Cardiac muscle cell (in vitro differentiated cells and primary cell): ENCODE data around the gene NAT9. TPM values are rescaled to one million over a fixed set of nuclear protein-coding genes. Genes with fewer than 3 reads are reported as not detected.

Experiments used
- DNase-seq, 2 donors: peaks; one replicate each; pipeline versions ENCODE4 v3.0.0 to v3.0.0-alpha.2; 2010 to 2017; ENCODE audit warnings: low read depth in 1 of 2, low spot score in 1 of 2
- H3K27ac ChIP-seq: fragments of 200-600 bp; sonication (generic); 2 replicates; pipeline ENCODE4 v1.5.1; 2016
- H3K27me3 ChIP-seq: fragments of 200-600 bp; sonication (generic); 2 replicates; pipeline ENCODE4 v1.6.0; 2016; ENCODE audit warnings: control low read depth
- H3K36me3 ChIP-seq: fragments of 200-600 bp; sonication (generic); 2 replicates; pipeline ENCODE4 v1.5.1; 2016; ENCODE audit warnings: control low read depth
- H3K4me1 ChIP-seq: fragments of 200-600 bp; sonication (generic); 2 replicates; pipeline ENCODE4 v1.8.1; 2017; ENCODE audit warnings: low read depth, mild to moderate bottlenecking, mixed run types
- H3K4me3 ChIP-seq: fragments of 200-600 bp; sonication (generic); 2 replicates; pipeline ENCODE4 v1.5.1; 2016; ENCODE audit warnings: mild to moderate bottlenecking
- H3K9me3 ChIP-seq: fragments of 200-600 bp; sonication (generic); 2 replicates; pipeline ENCODE4 v1.5.1; 2017; ENCODE audit warnings: low read depth, mild to moderate bottlenecking, control low read depth
- polyA plus RNA-seq: library from polyadenylated mRNA; unstranded; fragments of >200 nt; fragmentation: Nextera tagmentation; extraction: Ambion mirVana; gene quantifications from 2 replicates; pipeline ENCODE4 v1.2.1, GENCODE V29; 2016
- total RNA-seq: library from RNA; depleted of rRNA; stranded (reverse); fragments of >200 nt; gene quantifications from 2 replicates; pipeline ENCODE4 v1.2.3, GENCODE V29; 2016
- TF ChIP-seq, protein P1 (sequence below): IDR thresholded peaks from 2 replicates; pipeline ENCODE4 v1.5.1; 2012; ENCODE audit warnings: low read depth, mild to moderate bottlenecking, low read length

Gene NAT9
- total and polyA plus RNA-seq, 2 experiments from 2014 or later: 56.2 to 73.1 TPM

DNA sequence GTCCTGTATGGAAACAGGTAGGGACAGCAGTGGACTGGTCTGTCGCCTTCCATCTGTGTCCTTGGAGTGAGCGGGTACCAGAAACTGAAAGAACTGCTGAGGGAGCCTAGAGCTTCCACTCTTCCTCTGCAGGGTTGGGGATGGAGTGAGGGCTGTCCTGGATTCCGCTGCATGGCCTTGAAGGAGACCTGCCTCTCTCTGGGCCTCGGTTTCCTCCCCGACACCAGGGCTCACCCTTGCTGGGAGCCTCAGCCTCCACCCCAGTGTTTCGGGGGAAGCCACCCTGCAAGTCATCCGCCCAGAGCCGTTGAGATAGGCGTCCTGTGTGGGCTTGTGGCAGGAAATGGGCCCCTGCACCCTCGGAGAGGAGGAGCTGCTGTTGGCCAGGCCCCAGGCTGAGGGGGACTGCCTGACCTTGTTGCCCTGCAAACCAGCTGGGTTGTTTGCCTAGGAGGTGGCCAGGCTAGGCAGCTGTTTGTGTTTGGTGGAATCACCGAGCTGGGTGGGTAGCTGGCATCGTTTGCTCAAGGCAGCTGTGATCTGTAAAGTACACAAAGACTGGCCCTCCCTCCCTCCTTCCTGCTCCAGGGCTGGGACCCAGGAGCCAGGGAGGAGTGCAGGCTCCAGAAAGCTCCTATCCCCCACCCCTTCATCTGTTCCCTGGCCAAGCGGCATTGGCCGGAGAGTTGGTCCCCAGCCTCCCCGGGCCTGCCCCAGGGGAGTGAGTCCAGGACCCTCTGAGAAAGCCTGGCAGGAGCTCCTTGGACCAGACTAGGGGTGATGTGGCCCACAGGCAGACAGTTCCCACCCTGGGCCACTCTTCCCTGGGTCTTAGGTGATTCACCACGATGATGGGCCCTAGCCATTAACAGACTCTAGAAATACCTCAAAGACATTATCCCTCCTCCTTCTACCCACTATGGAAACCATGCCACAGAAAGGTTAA, 37.8 kb downstream of the NAT9 start:
- H3K27me3 ChIP-seq: peaks cover 49% of the 10 kb centered on the region

DNA sequence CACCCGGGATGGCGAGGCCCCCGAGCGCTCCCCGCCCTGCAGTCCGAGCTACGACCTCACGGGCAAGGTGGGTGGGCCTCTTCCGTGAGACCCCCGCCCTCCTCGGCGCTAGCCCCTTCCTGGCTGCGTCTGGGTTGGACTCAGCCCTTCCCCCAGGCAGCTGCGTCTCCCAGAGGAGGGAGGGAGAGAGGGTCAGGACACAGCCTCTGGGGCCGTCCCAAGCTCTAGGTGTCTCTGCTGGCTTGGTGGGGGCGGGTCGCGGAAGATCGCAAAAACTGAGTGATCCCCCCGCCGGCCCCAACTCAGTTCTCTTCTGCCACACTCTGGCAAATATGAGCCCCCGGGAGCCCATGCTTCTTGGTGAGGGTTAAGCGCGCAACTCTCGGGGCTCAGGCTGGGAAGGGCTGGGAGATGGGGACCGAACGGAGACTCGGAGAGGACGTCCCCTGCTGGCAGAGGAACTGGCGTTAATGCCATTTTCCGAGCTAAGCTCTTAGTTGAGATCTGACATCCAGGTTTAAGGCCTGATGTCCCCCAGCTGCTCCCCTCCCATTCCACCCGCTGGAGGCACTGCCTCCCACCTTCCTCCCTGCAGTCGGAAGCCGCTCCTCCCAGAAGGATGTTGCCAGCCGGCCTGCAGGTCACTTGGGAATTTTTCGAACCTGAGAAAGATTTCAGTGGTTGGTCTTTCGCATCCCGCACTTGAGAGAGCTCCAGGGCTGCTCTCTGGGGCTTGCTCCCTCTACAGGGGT, 38.7 kb downstream of the NAT9 start:
- H3K4me1 ChIP-seq: no peaks in the 10 kb centered on the region
- H3K27ac ChIP-seq: no peak overlapping the region
- peaks cover 49% of the 10 kb centered on the region for H3K27me3 ChIP-seq
- TF ChIP-seq, protein P1, sequence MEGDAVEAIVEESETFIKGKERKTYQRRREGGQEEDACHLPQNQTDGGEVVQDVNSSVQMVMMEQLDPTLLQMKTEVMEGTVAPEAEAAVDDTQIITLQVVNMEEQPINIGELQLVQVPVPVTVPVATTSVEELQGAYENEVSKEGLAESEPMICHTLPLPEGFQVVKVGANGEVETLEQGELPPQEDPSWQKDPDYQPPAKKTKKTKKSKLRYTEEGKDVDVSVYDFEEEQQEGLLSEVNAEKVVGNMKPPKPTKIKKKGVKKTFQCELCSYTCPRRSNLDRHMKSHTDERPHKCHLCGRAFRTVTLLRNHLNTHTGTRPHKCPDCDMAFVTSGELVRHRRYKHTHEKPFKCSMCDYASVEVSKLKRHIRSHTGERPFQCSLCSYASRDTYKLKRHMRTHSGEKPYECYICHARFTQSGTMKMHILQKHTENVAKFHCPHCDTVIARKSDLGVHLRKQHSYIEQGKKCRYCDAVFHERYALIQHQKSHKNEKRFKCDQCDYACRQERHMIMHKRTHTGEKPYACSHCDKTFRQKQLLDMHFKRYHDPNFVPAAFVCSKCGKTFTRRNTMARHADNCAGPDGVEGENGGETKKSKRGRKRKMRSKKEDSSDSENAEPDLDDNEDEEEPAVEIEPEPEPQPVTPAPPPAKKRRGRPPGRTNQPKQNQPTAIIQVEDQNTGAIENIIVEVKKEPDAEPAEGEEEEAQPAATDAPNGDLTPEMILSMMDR: peak; percentile 54
- H3K36me3 ChIP-seq: no peaks in the 10 kb centered on the region
- DNase-seq: peak; percentile 51 to 55
- no peaks in the 10 kb centered on the region for H3K9me3 ChIP-seq
- H3K4me3 ChIP-seq: peak overlapping the region; percentile 14

More for the DNA sequence above, 37.8 kb downstream of the NAT9 start:
- Histone ChIP-seq H3K9me3 (no peaks in the 10 kb centered on the region), H3K27ac (no peak overlapping the region), H3K4me3 (no peak overlapping the region), H3K4me1 (no peaks in the 10 kb centered on the region), H3K36me3 (no peaks in the 10 kb centered on the region)
- TF ChIP-seq, protein P1: no peak
- DNase-seq: peak in 1 of 2 donors; percentile 39

DNA sequence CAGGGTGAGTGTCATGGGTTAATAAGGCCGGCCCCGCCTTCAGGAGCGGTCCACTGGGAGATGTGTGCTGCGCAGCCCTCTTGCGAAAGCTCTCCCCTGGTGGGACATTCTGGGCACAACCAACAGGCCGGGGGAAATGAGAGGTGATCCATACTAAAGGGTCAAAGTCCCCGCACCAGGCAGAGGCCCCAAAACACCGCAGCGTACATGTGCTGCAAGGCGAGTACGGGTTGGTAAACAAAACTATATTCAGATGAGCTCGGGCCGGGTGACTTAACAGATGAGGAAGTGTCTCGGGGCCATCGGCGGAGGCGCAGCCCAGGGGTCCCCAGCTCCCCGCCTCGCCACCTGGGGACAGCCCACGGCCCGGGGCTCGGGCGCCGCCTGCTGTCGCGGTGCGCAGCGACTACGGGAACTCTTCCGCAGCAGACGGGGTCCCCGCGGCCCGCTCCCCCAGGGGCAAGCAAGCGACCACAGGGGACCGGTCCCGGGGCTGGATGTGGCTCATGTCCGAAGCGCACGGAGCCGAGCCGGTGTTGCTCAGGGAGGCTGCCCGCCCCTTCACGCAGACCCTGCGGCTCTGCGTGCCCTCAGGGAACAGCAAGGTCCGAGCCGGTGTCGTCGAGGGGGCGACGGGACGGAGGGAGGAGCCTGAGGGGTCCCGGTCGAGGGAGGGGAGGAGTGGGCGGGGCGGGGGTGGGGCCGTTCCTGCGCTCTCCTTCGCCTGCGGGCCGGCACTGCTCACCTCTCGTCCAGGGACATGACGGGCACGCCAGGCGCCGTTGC, 39.4 kb downstream of the NAT9 start, which contains the start of gene RAB37:
TSS of gene RAB37 (plus strand) at position 744 of the 786 bp plus-strand sequence. CDS start at position 761, 17 bp downstream.
- no peaks in the 10 kb centered on the region for H3K36me3 ChIP-seq
- no peaks in the 10 kb centered on the region for H3K9me3 ChIP-seq
- no peaks in the 10 kb centered on the region for H3K4me1 ChIP-seq
- peaks cover 49% of the 10 kb centered on the region for H3K27me3 ChIP-seq
- no peak within 1 kb of the TSS for H3K27ac ChIP-seq
- DNase-seq: peak; percentile 38 to 40
- TF ChIP-seq, protein P1: peak; percentile 37
- peak within 1 kb of the TSS; percentile 14 for H3K4me3 ChIP-seq

DNA sequence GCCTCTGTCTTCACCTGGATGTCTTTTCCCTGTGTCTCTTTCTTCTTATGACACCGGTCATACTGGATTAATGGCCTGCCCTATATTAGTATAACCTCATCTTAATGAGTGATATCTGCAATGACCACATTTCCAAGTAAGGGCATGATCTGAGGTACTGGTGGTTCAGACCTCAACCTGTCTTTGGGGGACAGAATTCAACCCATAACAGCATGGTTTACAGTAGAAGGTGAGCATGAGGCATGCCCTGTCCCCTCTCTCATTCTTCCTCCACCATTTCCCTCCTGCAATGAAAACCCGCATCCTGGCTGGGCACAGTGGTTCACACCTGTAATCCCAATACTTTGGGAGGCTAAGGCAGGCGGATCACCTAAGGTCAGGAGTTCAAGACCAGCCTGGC, 41.9 kb downstream of the NAT9 start:
- TF ChIP-seq, protein P1: no peak
- no peak for DNase-seq
- H3K4me1 ChIP-seq: no peaks in the 10 kb centered on the region
- H3K27ac ChIP-seq: no peak overlapping the region
- H3K27me3 ChIP-seq: peaks cover 49% of the 10 kb centered on the region
- H3K36me3 ChIP-seq: no peaks in the 10 kb centered on the region
- no peak overlapping the region for H3K4me3 ChIP-seq
- H3K9me3 ChIP-seq: no peaks in the 10 kb centered on the region
